ENCODE results near the gene SCUBE2. TPM values are rescaled to one million over a fixed set of nuclear protein-coding genes. Genes with fewer than 3 reads are reported as not detected.
"Not testable (repeated sequence)": the region's sequence is repeated elsewhere in the genome, so short reads cannot be mapped to it uniquely, and the experiment has no call there.

Gene SCUBE2
- total RNA-seq, 1 donor from 2014 or later: 7.1 TPM

DNA sequence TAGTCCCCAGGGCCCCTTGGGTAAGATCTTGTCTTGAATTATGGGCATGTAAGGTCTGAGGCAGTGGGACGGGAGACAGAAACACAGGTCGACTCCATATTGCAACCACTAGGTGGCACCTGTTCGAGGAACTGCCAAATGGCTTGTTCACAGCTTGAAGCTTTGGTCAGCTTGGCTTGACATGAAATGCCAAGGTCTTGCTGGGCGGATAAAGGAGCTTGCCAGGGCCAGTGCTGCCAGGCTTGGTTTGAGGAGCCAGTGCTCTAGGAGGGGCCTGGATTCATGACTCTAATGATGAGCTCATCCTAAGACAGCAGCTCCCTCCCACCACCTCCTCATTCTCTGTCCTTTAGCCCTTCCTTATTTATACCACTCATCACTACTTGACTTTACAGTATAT, 75.7 kb downstream of the SCUBE2 start:
- Histone ChIP-seq H3K27me3 (ENCODE audit: low read depth) (no peaks in the 10 kb centered on the region), H3K36me3 (no peaks in the 10 kb centered on the region), H3K4me3 (no peak overlapping the region), H3K4me1 (peaks cover 20% of the 10 kb centered on the region), H3K27ac (no peak overlapping the region), H3K9me3 (no peaks in the 10 kb centered on the region)
- DNase-seq: peak; percentile 56
- TF ChIP-seq, protein P1, sequence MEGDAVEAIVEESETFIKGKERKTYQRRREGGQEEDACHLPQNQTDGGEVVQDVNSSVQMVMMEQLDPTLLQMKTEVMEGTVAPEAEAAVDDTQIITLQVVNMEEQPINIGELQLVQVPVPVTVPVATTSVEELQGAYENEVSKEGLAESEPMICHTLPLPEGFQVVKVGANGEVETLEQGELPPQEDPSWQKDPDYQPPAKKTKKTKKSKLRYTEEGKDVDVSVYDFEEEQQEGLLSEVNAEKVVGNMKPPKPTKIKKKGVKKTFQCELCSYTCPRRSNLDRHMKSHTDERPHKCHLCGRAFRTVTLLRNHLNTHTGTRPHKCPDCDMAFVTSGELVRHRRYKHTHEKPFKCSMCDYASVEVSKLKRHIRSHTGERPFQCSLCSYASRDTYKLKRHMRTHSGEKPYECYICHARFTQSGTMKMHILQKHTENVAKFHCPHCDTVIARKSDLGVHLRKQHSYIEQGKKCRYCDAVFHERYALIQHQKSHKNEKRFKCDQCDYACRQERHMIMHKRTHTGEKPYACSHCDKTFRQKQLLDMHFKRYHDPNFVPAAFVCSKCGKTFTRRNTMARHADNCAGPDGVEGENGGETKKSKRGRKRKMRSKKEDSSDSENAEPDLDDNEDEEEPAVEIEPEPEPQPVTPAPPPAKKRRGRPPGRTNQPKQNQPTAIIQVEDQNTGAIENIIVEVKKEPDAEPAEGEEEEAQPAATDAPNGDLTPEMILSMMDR (IDR thresholded peaks at IDR 0.05): peak; percentile 79
- intact Hi-C loops (cut with DNase I): loop anchor here (10.0 kb wide), 1 partner anchor 119 kb away; no protein-coding TSS in a partner anchor
- peak; percentile 86 to 87 for ATAC-seq

DNA sequence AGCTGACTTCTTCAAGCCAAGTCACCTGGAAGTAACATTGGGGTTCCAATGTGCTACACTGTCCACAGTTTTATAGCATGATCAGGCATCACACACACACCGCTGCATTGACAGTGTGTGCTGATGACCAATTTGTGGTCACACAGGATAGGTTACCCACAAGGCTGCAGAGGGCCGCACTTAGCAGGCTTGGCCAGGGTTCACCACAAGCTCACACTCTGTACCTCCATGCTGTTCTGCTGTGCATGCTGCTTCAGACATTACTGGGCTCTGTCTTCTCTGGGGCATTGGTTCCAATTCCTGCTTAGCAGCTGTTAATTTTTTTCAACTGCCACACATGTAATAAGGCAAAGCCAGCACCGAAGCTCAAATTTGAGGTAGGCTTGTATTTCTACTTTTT, 76.6 kb downstream of the SCUBE2 start:
- ATAC-seq (no peak), DNase-seq (no peak)
- intact Hi-C loops (cut with DNase I): loop anchor here (10.0 kb wide), 1 partner anchor 120 kb away; no protein-coding TSS in a partner anchor

DNA sequence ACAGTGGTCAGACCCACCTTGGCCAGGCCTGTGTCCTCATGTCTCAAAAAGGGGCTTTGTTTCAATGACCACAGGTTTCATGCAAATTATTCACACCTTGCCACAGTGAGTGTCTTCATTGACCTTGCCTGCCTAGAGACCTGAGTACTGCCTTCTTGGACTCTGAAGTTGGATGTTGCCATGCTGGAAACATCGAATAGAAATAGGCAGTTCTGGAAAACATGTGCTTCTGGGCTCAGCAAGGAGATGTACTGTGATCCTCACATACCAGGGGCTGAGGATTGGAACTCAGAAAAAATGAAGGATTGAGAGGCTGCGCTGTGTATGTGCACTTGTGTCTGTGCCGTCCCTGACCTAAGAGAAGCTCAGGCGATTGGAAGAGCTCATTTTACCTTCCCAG, 78.0 kb downstream of the SCUBE2 start:
- Histone ChIP-seq H3K27me3 (ENCODE audit: low read depth) (no peaks in the 10 kb centered on the region), H3K4me1 (peaks cover 20% of the 10 kb centered on the region), H3K9me3 (no peaks in the 10 kb centered on the region), H3K4me3 (no peak overlapping the region), H3K36me3 (no peaks in the 10 kb centered on the region), H3K27ac (no peak overlapping the region)
- DNase-seq (no peak), ATAC-seq (no peak)
- TF ChIP-seq, protein P1 (IDR thresholded peaks at IDR 0.05): no peak
- intact Hi-C loops (cut with DNase I): loop anchor here (10.0 kb wide), 1 partner anchor 121 kb away; no protein-coding TSS in a partner anchor

More for the DNA sequence above, 76.6 kb downstream of the SCUBE2 start:
- Histone ChIP-seq H3K4me3 (no peak overlapping the region), H3K27me3 (ENCODE audit: low read depth) (no peaks in the 10 kb centered on the region), H3K27ac (no peak overlapping the region), H3K9me3 (no peaks in the 10 kb centered on the region), H3K36me3 (no peaks in the 10 kb centered on the region), H3K4me1 (peaks cover 20% of the 10 kb centered on the region)
- TF ChIP-seq, protein P1 (IDR thresholded peaks at IDR 0.05): no peak

DNA sequence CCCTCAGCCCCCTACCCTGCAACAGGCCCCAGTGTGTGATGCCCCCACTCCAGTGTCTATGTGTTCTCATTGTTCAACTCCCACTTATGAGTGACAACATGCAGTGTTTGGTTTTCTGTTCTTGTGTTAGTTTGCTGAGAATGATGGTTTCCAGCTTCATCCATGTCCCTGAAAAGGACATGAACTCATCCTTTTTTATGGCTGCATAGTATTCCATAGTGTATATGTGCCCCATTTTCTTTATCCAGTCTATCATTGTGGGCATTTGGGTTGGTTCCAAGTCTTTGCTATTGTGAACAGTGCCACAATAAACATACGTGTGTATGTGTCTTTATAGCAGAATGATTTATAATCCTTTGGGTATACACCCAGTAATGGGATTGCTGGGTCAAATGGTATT, 81.9 kb downstream of the SCUBE2 start:
- H3K4me3 ChIP-seq; intact Hi-C loops (cut with DNase I): not testable (repeated sequence)

DNA sequence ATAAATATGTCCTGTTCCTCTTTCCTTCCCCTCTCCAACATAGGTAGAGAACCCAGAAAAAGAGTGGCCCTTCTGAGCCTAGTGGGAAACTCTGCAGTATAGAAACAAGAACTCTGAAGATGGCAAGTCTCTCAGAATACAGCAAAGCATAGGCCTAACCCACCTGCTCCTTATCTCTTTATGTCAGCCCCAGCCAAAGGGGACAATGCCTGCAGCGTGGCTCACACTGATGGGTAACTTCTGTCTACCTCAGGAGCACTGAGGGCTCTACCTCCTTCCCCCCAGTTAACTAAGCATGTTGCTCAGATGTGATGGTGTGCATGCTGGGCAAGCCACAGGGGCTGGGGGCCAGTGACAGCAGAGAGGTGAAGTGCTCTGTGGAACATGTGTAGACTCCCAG, 82.7 kb downstream of the SCUBE2 start:
- H3K4me1 ChIP-seq: peaks cover 10% of the 10 kb centered on the region
- no peak for ATAC-seq
- intact Hi-C loops (cut with DNase I): no loop called here

More for the DNA sequence above, 81.9 kb downstream of the SCUBE2 start:
- ATAC-seq; DNase-seq; H3K27me3 ChIP-seq (ENCODE audit: low read depth); H3K9me3 ChIP-seq; H3K36me3 ChIP-seq; H3K4me1 ChIP-seq; H3K27ac ChIP-seq: not testable (repeated sequence)

DNA sequence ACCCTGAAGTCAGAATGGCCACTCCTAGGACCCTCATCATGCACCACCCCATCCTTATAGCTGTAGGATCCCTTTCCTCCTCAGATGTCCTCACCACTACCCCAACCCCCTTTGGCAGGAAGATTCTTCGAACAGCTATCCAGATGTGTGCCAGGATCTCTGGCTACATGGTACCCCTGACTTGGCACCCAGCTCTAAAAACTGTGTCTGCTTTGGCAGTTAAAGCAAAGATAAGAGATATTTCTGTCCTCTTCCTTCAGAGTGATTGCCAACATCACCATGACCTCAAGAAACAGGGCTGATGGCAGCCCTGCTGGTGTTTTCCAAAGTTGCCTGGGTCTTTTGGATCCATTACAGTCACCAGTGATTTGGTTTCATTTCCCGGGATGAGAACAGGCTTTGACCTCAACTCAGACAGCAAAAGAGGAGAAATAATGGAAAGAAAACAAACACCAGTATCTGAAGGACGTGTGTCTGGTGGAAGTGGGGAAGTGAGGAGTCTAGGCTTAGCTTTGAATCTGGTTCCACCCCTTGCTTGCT, 83.3 kb downstream of the SCUBE2 start:
- Histone ChIP-seq H3K27ac (no peak overlapping the region), H3K9me3 (no peaks in the 10 kb centered on the region), H3K36me3 (no peaks in the 10 kb centered on the region), H3K4me1 (peaks cover 16% of the 10 kb centered on the region), H3K4me3 (no peak overlapping the region), H3K27me3 (ENCODE audit: low read depth) (peaks cover 18% of the 10 kb centered on the region)
- TF ChIP-seq, protein P1 (IDR thresholded peaks at IDR 0.05): no peak
- intact Hi-C loops (cut with DNase I): no loop called here
- ATAC-seq: no peak
- no peak for DNase-seq

More for the DNA sequence above, 82.7 kb downstream of the SCUBE2 start:
- TF ChIP-seq, protein P1 (IDR thresholded peaks at IDR 0.05): no peak
- H3K27me3 ChIP-seq (ENCODE audit: low read depth): peaks cover 13% of the 10 kb centered on the region
- H3K36me3 ChIP-seq: no peaks in the 10 kb centered on the region
- no peak for DNase-seq
- H3K4me3 ChIP-seq: no peak overlapping the region
- no peaks in the 10 kb centered on the region for H3K9me3 ChIP-seq
- no peak overlapping the region for H3K27ac ChIP-seq

Data from lower lobe of right lung (tissue), 2 donors.